B cell (primary cell): ENCODE data around the gene C12orf75. TPM values are rescaled to one million over a fixed set of nuclear protein-coding genes. Genes with fewer than 3 reads are reported as not detected.

Source experiments
- ATAC-seq: fragments of 200-7000 bp; cut with Tn5 transposase; one replicate; pipeline ENCODE4 v1.10.0; 2021; ENCODE audit warnings: low read depth, mild to moderate bottlenecking, moderate number of reproducible peaks, moderate library complexity
- CTCF ChIA-PET: fragments of 350-600 bp; sonication (Branson Sonifier 250); formaldehyde crosslinking; loops from one replicate; lab custom pipeline; 2021; ENCODE audit warnings: antibody characterized with exemption, inconsistent platforms; lab: Charles Lee
- POLR2A ChIA-PET: fragments of 350-600 bp; sonication (Branson Sonifier 250); formaldehyde crosslinking; loops from one replicate; lab custom pipeline; 2021; ENCODE audit warnings: antibody characterized with exemption; lab: Charles Lee
- DNase-seq: peaks from one replicate; pipeline ENCODE4 v3.0.0; 2013
- H2AFZ ChIP-seq: 2 replicates; pipeline ENCODE4 v1.6.1; 2012; ENCODE audit warnings: mild to moderate bottlenecking, low read depth, low read length; ENCODE audit not compliant: insufficient read depth, poor library complexity, severe bottlenecking
- H3K27ac ChIP-seq, 2 donors: 1 replicate in 1 of 2; 2 replicates in 1 of 2; pipeline ENCODE4 v1.5.1; 2012 to 2013; ENCODE audit warnings: low read length in 2 of 2, mild to moderate bottlenecking in 2 of 2, moderate library complexity in 1 of 2
- H3K27me3 ChIP-seq, 4 experiments: fragments of 200-600 bp in 1 of 4; sonication (generic) in 1 of 4; replicated peaks in 1 of 4; 1 replicate in 2 of 4; 2 replicates in 2 of 4; pipeline versions ENCODE4 v1.6.1 to v1.7.0; 2013 to 2016; ENCODE audit warnings: low read length in 3 of 4, mild to moderate bottlenecking in 2 of 4, mixed read lengths in 1 of 4, moderate library complexity in 1 of 4; ENCODE audit not compliant: insufficient read depth in 4 of 4, control insufficient read depth in 3 of 4; ENCODE audit errors: control extremely low read depth in 1 of 4
- H3K36me3 ChIP-seq, 2 experiments: replicated peaks in 1 of 2; 1 replicate in 1 of 2; 2 replicates in 1 of 2; pipeline versions ENCODE4 v1.6.1 to v1.7.1; 2013; ENCODE audit warnings: low read length in 1 of 2; ENCODE audit not compliant: insufficient read depth in 2 of 2, control insufficient read depth in 1 of 2; ENCODE audit errors: control extremely low read depth in 1 of 2, extremely low read depth in 1 of 2
- H3K4me1 ChIP-seq, 2 donors: fragments of 200-600 bp in 1 of 2; sonication (generic) in 1 of 2; 1 replicate in 1 of 2; 2 replicates in 1 of 2; pipeline versions ENCODE4 v1.5.1 to v1.6.1; 2013 to 2017; ENCODE audit warnings: low read length in 2 of 2; ENCODE audit not compliant: control insufficient read depth in 2 of 2, insufficient read depth in 2 of 2
- H3K4me2 ChIP-seq: replicated peaks from 2 replicates; pipeline ENCODE3; 2012; ENCODE audit warnings: mild to moderate bottlenecking, low read depth, low read length; ENCODE audit not compliant: poor library complexity, severe bottlenecking
- H3K4me3 ChIP-seq, 5 experiments: fragments of 200-600 bp in 1 of 5; sonication (generic) in 1 of 5; 1 replicate in 3 of 5; 2 replicates in 2 of 5; pipeline versions ENCODE4 v1.5.1 to v1.7.0; 2011 to 2016; ENCODE audit warnings: low read length in 4 of 5, mild to moderate bottlenecking in 4 of 5, low read depth in 2 of 5, control low read depth in 1 of 5, moderate library complexity in 1 of 5; ENCODE audit not compliant: insufficient read depth in 1 of 5; ENCODE audit errors: control extremely low read depth in 1 of 5, extremely low read depth in 1 of 5
- H3K79me2 ChIP-seq: fragments of 200-600 bp; sonication (generic); one replicate; pipeline ENCODE4 v1.6.0; 2016; ENCODE audit warnings: low read length; ENCODE audit not compliant: control insufficient read depth, insufficient read depth
- H3K9ac ChIP-seq: fragments of 200-600 bp; sonication (generic); 2 replicates; pipeline ENCODE4 v1.6.1; 2017; ENCODE audit warnings: mild to moderate bottlenecking, low read length, moderate library complexity
- H3K9me3 ChIP-seq, 3 donors: one replicate each; pipeline versions ENCODE4 v1.6.1 to v1.7.1; 2013; ENCODE audit warnings: low read length in 2 of 3; ENCODE audit not compliant: control insufficient read depth in 2 of 3, insufficient read depth in 1 of 3; ENCODE audit errors: control extremely low read depth in 1 of 3
- H4K20me1 ChIP-seq: 2 replicates; pipeline ENCODE4 v1.6.0; 2012; ENCODE audit warnings: mild to moderate bottlenecking, low read length; ENCODE audit not compliant: insufficient read depth, control insufficient read depth, poor library complexity, severe bottlenecking
- H3K27ac Mint-ChIP-seq: one replicate; pipeline ENCODE4 v1.8.0; 2021; ENCODE audit warnings: mixed read lengths
- H3K27me3 Mint-ChIP-seq: one replicate; pipeline ENCODE4 v1.8.0; 2021; ENCODE audit warnings: mixed read lengths
- H3K4me1 Mint-ChIP-seq: one replicate; pipeline ENCODE4 v1.8.0; 2021; ENCODE audit warnings: mixed read lengths
- H3K4me3 Mint-ChIP-seq: one replicate; pipeline ENCODE4 v1.8.0; 2021; ENCODE audit warnings: mixed read lengths
- H3K9me3 Mint-ChIP-seq: one replicate; pipeline ENCODE4 v1.8.0; 2022; ENCODE audit warnings: mixed read lengths; ENCODE audit not compliant: insufficient read depth
- CTCF ChIP-seq: fragments of 200-600 bp; IDR thresholded peaks from one replicate; pipeline ENCODE4 v1.8.0; 2022; ENCODE audit warnings: antibody characterized with exemption, mild to moderate bottlenecking
- EZH2 ChIP-seq: IDR thresholded peaks from 2 replicates; pipeline ENCODE4 v1.6.1; 2012; ENCODE audit warnings: borderline replicate concordance, low read depth, mild to moderate bottlenecking, moderate library complexity, low read length; ENCODE audit not compliant: insufficient read depth, poor library complexity, severe bottlenecking
- WGBS: methylation state at CpG from one replicate; pipeline ENCODE4 v1.1.5; 2013; ENCODE audit warnings: missing lambda C conversion rate; ENCODE audit not compliant: insufficient coverage; 5-methylcytosine and 5-hydroxymethylcytosine counted together
- intact Hi-C: fragments of 100-400 bp; cut with micrococcal nuclease; formaldehyde crosslinking; loops from one replicate; pipeline ENCODE4 v1.10.0; 2022
- polyA plus RNA-seq: library from polyadenylated mRNA; depleted of rRNA; stranded (reverse); fragments of >200 nt; gene quantifications from 2 replicates; pipeline ENCODE4 v1.2.3, GENCODE V29; 2012
- total RNA-seq, 2 donors: library from RNA; stranded (reverse); fragments of 120-200 nt in 1 of 2; gene quantifications; 1 replicate in 1 of 2; 2 replicates in 1 of 2; pipeline versions ENCODE4 v1.2.3 to v1.2.4, GENCODE V29; 2013 to 2022

The C12orf75 gene
- total and polyA plus RNA-seq, 2 donors (not counting 1 experiment from before 2014, with no cell fraction given), result 8.5 to 12.9 TPM

DNA sequence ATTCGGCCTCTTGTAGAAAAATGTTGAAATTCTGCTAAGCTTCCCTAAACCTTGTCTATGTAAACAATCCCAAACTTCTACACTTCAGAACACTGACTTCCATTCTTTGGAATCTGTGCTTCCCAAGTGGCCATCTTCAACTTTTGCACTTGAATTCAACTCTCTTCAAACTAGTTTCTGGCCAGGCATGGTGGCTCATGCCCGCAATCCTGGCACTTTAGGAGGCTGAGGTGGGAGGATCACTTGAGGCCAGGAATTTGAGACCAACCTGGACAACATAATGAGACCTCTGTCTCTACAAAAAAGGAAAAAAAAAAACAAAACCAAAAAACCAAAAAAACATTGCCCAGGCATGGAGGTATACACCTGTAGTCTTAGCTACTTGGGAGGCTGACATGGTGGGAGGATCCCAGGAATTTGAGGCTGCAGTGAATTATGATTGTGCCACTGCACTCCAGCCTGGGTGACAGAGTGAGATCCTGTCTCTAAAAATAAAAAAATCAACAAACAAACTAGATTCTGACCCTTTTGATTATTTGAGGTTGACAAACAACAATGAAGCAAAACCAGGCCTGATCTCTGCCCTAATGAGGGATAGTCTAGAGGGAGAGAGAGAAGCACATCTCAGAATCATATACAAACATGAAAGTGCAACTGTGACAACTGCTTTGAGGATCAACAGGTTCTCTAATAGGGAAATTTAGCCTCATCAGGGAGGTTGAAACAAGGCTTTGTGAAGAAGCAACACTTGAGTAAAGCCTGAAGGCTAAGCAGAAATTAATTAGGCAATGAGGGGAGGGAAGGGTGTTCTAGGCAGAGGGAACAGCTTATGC is 11.6 kb upstream of the C12orf75 start:
- Histone ChIP-seq H3K4me3 (no peak overlapping the region), H4K20me1 (no peaks in the 10 kb centered on the region), H3K36me3 (no peaks in the 10 kb centered on the region), H3K4me1 (no peaks in the 10 kb centered on the region), H3K9ac (no peak overlapping the region), H3K9me3 (peaks cover 0 to 3% (median 1%) of the 10 kb centered on the region in 3 donors), H3K4me2 (no peak overlapping the region), H3K79me2 (no peaks in the 10 kb centered on the region), H3K27ac (no peak overlapping the region), H3K27me3 (no peaks in the 10 kb centered on the region), H2AFZ (no peak overlapping the region)
- H3K27ac Mint-ChIP-seq, result no peak overlapping the region
- no peaks in the 10 kb centered on the region for H3K4me1 Mint-ChIP-seq
- H3K4me3 Mint-ChIP-seq, result no peak overlapping the region
- TF ChIP-seq EZH2, result no peak
- no peak for TF ChIP-seq CTCF
- peaks cover 10% of the 10 kb centered on the region for H3K9me3 Mint-ChIP-seq
- ChIA-PET CTCF (interaction anchor here (1.6 kb wide), 1 partner anchor 46 kb away, joined by 3 read pairs; no protein-coding TSS in a partner anchor), POLR2A (no interaction called here)
- no peak for ATAC-seq
- DNase-seq, result no peak
- intact Hi-C loops, result no loop called here
- no peaks in the 10 kb centered on the region for H3K27me3 Mint-ChIP-seq
- 100% methylated on average over 1 of the region's 2 CpGs for WGBS

- Mint-ChIP-seq H3K9me3 (peaks cover 5% of the 10 kb centered on the region), H3K27ac (no peak overlapping the region), H3K4me3 (no peak overlapping the region), H3K4me1 (no peaks in the 10 kb centered on the region), H3K27me3 (no peaks in the 10 kb centered on the region)
- Histone ChIP-seq H3K9me3 (peaks cover 0 to under 1% (median 0%) of the 10 kb centered on the region in 3 donors), H3K4me1 (no peaks in the 10 kb centered on the region), H4K20me1 (no peaks in the 10 kb centered on the region), H3K27me3 (no peaks in the 10 kb centered on the region), H2AFZ (no peak overlapping the region), H3K79me2 (no peaks in the 10 kb centered on the region), H3K4me2 (no peak overlapping the region), H3K36me3 (no peaks in the 10 kb centered on the region), H3K4me3 (no peak overlapping the region), H3K9ac (no peak overlapping the region), H3K27ac (no peak overlapping the region)
- CTCF ChIA-PET, result interaction anchor here (1.6 to 2.1 kb wide), 2 partner anchors 46 to 64 kb away, joined by 3 to 8 read pairs; no protein-coding TSS in a partner anchor
- DNase-seq, result no peak
- WGBS, result 87% methylated on average over 8 of the region's 8 CpGs
- no peak for ATAC-seq
- intact Hi-C loops, result loop anchor here (2.0 kb wide), 1 partner anchor 63 kb away; no protein-coding TSS in a partner anchor
- TF ChIP-seq CTCF, result no peak
- TF ChIP-seq EZH2, result no peak
- POLR2A ChIA-PET, result no interaction called here
These were observed 10.7 kb upstream of the C12orf75 start for GRCh38 chr12:105319691-105320209.
